H1 (cell line): ENCODE data around the gene BBS5.
"Not testable (repeated sequence)": the region's sequence is repeated elsewhere in the genome, so short reads cannot be mapped to it uniquely, and the experiment has no call there.

ENCODE experiments used
- CEBPB ChIP-seq: IDR thresholded peaks from 2 replicates; pipeline ENCODE4 v1.6.1; 2012; ENCODE audit warnings: low read depth, low read length
- CTCF ChIP-seq, 3 experiments: IDR thresholded peaks; 1 replicate in 2 of 3; 2 replicates in 1 of 3; pipeline versions ENCODE4 v1.5.1 to v1.6.1; 2011; ENCODE audit warnings: low read length in 3 of 3, mild to moderate bottlenecking in 3 of 3, inconsistent platforms in 2 of 3, low read depth in 1 of 3, moderate library complexity in 1 of 3; ENCODE audit not compliant: insufficient read depth in 1 of 3; ENCODE audit errors: control extremely low read depth in 1 of 3
- POLR2AphosphoS5 ChIP-seq: IDR thresholded peaks from 2 replicates; pipeline ENCODE4 v1.6.1; 2011; ENCODE audit warnings: low read depth, low read length
- SAP30 ChIP-seq: fragments of 300-600 bp; sonication (generic); IDR thresholded peaks from 2 replicates; pipeline ENCODE4 v1.7.1; 2012; ENCODE audit warnings: low read length, moderate library complexity, mild to moderate bottlenecking, inconsistent platforms; ENCODE audit not compliant: insufficient read depth, insufficient replicate concordance
- SP2 ChIP-seq: IDR thresholded peaks from 2 replicates; pipeline ENCODE4 v1.6.1; 2012; ENCODE audit warnings: mild to moderate bottlenecking, low read length, inconsistent platforms
- SRF ChIP-seq: IDR thresholded peaks from 2 replicates; pipeline ENCODE4 v1.6.1; 2011; ENCODE audit warnings: mild to moderate bottlenecking, low read depth, low read length, moderate library complexity
- TBP ChIP-seq: IDR thresholded peaks from 2 replicates; pipeline ENCODE4 v1.6.1; 2011; ENCODE audit warnings: low read depth, low read length, improper control_type of control experiment
- USF2 ChIP-seq: IDR thresholded peaks from 2 replicates; pipeline ENCODE4 v1.6.1; 2011; ENCODE audit warnings: low read length, improper control_type of control experiment
- YY1 ChIP-seq: IDR thresholded peaks from 2 replicates; pipeline ENCODE4 v1.6.1; 2011; ENCODE audit warnings: low read depth, mild to moderate bottlenecking, low read length
- TF ChIP-seq, protein P1 (sequence below): fragments of 300-600 bp; sonication (generic); IDR thresholded peaks from 2 replicates; pipeline ENCODE4 v1.7.1; 2012; ENCODE audit warnings: low read length, moderate library complexity, mild to moderate bottlenecking, inconsistent platforms; ENCODE audit not compliant: insufficient replicate concordance
- TF ChIP-seq, protein P2 (sequence below): IDR thresholded peaks from 2 replicates; pipeline ENCODE4 v1.6.1; 2011; ENCODE audit warnings: low read depth, mild to moderate bottlenecking, low read length; ENCODE audit not compliant: insufficient read depth

DNA sequence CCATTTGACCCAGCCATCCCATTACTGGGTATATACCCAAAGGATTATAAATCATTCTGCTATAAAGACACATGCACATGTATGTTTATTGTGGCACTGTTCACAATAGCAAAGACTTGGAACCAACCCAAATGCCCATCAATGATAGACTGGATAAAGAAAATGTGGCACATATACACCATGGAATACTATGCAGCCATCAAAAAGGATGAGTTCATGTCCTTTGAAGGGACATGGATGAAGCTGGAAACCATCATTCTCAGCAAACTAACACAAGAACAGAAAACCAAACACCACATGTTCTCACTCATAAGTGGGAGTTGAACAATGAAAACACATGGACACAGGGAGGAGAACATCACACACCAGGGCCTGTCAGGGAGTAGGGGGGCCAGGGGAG lies 47.5 kb upstream of the BBS5 start:
- not testable (repeated sequence) for TF ChIP-seq USF2; POLR2AphosphoS5; YY1; TBP; SAP30; SRF; SP2; CEBPB; CTCF (IDR thresholded peaks at IDR 0.05; ENCODE audit: control extremely low read depth in 1 of 3, insufficient read depth in 1 of 3, low read depth in 1 of 3, low read length in 3 of 3)
- TF ChIP-seq, protein P1, sequence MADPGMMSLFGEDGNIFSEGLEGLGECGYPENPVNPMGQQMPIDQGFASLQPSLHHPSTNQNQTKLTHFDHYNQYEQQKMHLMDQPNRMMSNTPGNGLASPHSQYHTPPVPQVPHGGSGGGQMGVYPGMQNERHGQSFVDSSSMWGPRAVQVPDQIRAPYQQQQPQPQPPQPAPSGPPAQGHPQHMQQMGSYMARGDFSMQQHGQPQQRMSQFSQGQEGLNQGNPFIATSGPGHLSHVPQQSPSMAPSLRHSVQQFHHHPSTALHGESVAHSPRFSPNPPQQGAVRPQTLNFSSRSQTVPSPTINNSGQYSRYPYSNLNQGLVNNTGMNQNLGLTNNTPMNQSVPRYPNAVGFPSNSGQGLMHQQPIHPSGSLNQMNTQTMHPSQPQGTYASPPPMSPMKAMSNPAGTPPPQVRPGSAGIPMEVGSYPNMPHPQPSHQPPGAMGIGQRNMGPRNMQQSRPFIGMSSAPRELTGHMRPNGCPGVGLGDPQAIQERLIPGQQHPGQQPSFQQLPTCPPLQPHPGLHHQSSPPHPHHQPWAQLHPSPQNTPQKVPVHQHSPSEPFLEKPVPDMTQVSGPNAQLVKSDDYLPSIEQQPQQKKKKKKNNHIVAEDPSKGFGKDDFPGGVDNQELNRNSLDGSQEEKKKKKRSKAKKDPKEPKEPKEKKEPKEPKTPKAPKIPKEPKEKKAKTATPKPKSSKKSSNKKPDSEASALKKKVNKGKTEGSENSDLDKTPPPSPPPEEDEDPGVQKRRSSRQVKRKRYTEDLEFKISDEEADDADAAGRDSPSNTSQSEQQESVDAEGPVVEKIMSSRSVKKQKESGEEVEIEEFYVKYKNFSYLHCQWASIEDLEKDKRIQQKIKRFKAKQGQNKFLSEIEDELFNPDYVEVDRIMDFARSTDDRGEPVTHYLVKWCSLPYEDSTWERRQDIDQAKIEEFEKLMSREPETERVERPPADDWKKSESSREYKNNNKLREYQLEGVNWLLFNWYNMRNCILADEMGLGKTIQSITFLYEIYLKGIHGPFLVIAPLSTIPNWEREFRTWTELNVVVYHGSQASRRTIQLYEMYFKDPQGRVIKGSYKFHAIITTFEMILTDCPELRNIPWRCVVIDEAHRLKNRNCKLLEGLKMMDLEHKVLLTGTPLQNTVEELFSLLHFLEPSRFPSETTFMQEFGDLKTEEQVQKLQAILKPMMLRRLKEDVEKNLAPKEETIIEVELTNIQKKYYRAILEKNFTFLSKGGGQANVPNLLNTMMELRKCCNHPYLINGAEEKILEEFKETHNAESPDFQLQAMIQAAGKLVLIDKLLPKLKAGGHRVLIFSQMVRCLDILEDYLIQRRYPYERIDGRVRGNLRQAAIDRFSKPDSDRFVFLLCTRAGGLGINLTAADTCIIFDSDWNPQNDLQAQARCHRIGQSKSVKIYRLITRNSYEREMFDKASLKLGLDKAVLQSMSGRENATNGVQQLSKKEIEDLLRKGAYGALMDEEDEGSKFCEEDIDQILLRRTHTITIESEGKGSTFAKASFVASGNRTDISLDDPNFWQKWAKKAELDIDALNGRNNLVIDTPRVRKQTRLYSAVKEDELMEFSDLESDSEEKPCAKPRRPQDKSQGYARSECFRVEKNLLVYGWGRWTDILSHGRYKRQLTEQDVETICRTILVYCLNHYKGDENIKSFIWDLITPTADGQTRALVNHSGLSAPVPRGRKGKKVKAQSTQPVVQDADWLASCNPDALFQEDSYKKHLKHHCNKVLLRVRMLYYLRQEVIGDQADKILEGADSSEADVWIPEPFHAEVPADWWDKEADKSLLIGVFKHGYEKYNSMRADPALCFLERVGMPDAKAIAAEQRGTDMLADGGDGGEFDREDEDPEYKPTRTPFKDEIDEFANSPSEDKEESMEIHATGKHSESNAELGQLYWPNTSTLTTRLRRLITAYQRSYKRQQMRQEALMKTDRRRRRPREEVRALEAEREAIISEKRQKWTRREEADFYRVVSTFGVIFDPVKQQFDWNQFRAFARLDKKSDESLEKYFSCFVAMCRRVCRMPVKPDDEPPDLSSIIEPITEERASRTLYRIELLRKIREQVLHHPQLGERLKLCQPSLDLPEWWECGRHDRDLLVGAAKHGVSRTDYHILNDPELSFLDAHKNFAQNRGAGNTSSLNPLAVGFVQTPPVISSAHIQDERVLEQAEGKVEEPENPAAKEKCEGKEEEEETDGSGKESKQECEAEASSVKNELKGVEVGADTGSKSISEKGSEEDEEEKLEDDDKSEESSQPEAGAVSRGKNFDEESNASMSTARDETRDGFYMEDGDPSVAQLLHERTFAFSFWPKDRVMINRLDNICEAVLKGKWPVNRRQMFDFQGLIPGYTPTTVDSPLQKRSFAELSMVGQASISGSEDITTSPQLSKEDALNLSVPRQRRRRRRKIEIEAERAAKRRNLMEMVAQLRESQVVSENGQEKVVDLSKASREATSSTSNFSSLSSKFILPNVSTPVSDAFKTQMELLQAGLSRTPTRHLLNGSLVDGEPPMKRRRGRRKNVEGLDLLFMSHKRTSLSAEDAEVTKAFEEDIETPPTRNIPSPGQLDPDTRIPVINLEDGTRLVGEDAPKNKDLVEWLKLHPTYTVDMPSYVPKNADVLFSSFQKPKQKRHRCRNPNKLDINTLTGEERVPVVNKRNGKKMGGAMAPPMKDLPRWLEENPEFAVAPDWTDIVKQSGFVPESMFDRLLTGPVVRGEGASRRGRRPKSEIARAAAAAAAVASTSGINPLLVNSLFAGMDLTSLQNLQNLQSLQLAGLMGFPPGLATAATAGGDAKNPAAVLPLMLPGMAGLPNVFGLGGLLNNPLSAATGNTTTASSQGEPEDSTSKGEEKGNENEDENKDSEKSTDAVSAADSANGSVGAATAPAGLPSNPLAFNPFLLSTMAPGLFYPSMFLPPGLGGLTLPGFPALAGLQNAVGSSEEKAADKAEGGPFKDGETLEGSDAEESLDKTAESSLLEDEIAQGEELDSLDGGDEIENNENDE, result not testable (repeated sequence)
- TF ChIP-seq, protein P2, sequence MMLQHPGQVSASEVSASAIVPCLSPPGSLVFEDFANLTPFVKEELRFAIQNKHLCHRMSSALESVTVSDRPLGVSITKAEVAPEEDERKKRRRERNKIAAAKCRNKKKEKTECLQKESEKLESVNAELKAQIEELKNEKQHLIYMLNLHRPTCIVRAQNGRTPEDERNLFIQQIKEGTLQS, result not testable (repeated sequence)
